ENCODE measurements around the gene ERMP1.

ERMP1 gene

DNA sequence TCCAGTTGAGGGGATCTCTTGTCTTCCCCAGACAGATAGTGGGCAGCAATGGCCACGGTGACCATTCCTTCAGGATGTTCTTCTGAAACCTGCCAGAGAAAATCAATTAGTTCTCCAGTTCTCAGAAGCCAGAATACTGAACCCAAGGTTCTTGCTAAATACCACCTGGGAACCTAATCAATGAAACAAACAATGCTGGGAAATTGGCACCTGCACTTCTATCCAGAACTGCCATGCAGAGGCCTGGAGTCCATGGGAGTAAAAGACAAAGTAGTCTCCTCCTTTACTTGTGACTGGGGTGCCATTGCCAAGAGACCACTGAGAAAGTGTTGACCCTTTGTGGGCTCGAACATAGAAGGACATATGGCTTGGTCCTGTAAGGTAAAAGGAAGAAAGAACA is 45.7 kb downstream of the ERMP1 start:
- Histone ChIP-seq H3K4me3 (ENCODE audit: low read length) (no peak overlapping the region), H3K9me3 (ENCODE audit: control insufficient read depth, insufficient read depth, low read length) (no peaks in the 10 kb centered on the region), H3K27me3 (ENCODE audit: control insufficient read depth, low read length) (no peaks in the 10 kb centered on the region), H3K4me1 (ENCODE audit: control insufficient read depth, low read length) (peaks cover 32% of the 10 kb centered on the region), H3K27ac (ENCODE audit: low read depth, low read length) (no peak overlapping the region), H3K36me3 (ENCODE audit: control insufficient read depth, low read length) (peaks cover 54% of the 10 kb centered on the region), H3K9me2 (replicated peaks; ENCODE audit: control insufficient read depth, low read length) (no peaks in the 10 kb centered on the region), H4K20me1 (ENCODE audit: control insufficient read depth, insufficient read depth, low read depth, low read length) (no peaks in the 10 kb centered on the region), H3F3A (ENCODE audit: control insufficient read depth, insufficient read depth) (peaks cover 4% of the 10 kb centered on the region; the same call in 1 of the 2 replicates), H3K4me2 (ENCODE audit: low read length) (no peak overlapping the region), H3K79me2 (ENCODE audit: control insufficient read depth, low read length) (no peaks in the 10 kb centered on the region)
- no peak for TF ChIP-seq EZH2phosphoT487 (IDR thresholded peaks at IDR 0.05; ENCODE audit: borderline replicate concordance, low read length)
- TF ChIP-seq, protein P1, sequence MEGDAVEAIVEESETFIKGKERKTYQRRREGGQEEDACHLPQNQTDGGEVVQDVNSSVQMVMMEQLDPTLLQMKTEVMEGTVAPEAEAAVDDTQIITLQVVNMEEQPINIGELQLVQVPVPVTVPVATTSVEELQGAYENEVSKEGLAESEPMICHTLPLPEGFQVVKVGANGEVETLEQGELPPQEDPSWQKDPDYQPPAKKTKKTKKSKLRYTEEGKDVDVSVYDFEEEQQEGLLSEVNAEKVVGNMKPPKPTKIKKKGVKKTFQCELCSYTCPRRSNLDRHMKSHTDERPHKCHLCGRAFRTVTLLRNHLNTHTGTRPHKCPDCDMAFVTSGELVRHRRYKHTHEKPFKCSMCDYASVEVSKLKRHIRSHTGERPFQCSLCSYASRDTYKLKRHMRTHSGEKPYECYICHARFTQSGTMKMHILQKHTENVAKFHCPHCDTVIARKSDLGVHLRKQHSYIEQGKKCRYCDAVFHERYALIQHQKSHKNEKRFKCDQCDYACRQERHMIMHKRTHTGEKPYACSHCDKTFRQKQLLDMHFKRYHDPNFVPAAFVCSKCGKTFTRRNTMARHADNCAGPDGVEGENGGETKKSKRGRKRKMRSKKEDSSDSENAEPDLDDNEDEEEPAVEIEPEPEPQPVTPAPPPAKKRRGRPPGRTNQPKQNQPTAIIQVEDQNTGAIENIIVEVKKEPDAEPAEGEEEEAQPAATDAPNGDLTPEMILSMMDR (IDR thresholded peaks at IDR 0.05; ENCODE audit: low read depth, low read length, poor library complexity, severe bottlenecking): no peak

DNA sequence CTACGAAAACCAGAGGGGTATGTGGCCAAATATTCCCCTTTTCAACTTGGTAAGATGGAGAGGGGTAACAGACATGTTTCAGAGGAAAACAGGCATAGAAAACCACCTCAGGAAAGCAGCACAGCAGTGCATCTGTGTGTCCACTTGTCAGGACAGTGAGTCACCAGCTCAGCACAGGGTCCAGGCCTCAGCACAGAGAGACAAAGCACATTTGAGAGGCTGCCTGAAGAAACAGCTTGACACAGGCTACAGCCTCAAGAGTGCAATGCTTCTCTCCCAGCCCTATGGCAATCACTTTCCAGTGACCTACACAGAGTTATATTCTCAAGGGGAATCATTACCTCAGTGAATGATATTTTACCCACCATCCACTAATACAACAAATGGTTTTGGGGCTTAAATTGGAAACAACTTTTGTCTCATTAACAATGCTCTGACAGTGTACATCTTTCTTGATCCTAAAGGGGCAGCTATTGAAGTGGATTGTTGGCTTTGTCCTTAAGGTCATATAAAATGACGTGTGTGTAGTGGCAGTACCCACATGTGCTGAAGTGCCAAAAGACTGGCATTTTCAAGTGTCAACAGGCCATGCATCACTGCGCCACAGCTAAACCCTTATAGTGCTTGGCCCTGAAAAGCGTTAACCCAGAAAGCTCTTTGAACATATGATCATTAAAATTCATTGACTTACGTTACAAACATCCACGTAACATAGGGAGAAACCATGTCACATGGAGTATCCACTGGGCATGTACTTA is 46.4 kb downstream of the ERMP1 start:
- Histone ChIP-seq H3K4me3 (ENCODE audit: low read length) (no peak overlapping the region), H3K9me3 (ENCODE audit: control insufficient read depth, insufficient read depth, low read length) (no peaks in the 10 kb centered on the region), H3K27ac (ENCODE audit: low read depth, low read length) (no peak overlapping the region), H3K79me2 (ENCODE audit: control insufficient read depth, low read length) (no peaks in the 10 kb centered on the region), H3K9me2 (replicated peaks; ENCODE audit: control insufficient read depth, low read length) (no peaks in the 10 kb centered on the region), H3K36me3 (ENCODE audit: control insufficient read depth, low read length) (peaks cover 51% of the 10 kb centered on the region), H3K27me3 (ENCODE audit: control insufficient read depth, low read length) (no peaks in the 10 kb centered on the region), H3F3A (ENCODE audit: control insufficient read depth, insufficient read depth) (peaks cover 4% of the 10 kb centered on the region; the same call in 1 of the 2 replicates), H3K4me2 (ENCODE audit: low read length) (no peak overlapping the region), H4K20me1 (ENCODE audit: control insufficient read depth, insufficient read depth, low read depth, low read length) (no peaks in the 10 kb centered on the region), H3K4me1 (ENCODE audit: control insufficient read depth, low read length) (peaks cover 30% of the 10 kb centered on the region)
- no peak for TF ChIP-seq EZH2phosphoT487 (IDR thresholded peaks at IDR 0.05; ENCODE audit: borderline replicate concordance, low read length)
- TF ChIP-seq, protein P1 (IDR thresholded peaks at IDR 0.05; ENCODE audit: low read depth, low read length, poor library complexity, severe bottlenecking): no peak

DNA sequence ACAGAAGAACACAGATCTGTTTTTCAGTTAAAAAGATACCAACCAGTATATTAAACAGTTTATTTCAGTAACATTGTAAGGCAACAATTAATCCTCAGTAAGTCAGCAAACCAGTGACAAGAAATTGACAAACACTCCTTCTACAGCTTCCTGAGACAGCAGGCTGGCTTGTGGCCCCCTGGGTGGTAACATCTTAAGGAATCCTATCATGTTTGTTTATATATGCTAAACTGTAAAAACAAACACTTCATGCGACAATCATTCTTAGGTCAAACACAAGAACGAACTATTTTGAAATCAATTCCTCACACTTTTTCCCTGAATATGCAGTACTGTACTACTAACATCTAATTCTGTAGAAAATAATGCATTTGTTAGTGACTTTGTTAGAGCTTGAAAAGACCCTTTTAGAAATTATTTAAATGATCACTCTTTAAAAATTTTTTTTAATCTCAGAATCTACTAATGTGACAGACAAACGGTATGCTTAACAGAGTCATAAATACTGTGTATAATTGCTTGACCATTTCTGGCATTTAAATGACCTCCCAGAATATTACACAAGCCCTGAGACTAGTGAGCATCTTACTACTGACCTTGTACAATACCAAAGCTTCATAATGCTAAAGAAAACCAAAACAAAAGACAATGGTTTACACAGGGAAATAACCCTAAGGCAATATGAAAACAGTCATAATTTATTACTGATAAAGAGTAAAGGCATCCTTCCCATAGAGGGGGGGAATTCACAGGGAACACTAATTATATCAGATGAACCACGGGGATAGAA is 48.2 kb downstream of the ERMP1 start:
- H3K79me2 ChIP-seq (ENCODE audit: control insufficient read depth, low read length): no peaks in the 10 kb centered on the region
- no peak overlapping the region for H3K27ac ChIP-seq (ENCODE audit: low read depth, low read length)
- TF ChIP-seq, protein P1 (IDR thresholded peaks at IDR 0.05; ENCODE audit: low read depth, low read length, poor library complexity, severe bottlenecking): no peak
- TF ChIP-seq EZH2phosphoT487 (IDR thresholded peaks at IDR 0.05; ENCODE audit: borderline replicate concordance, low read length): no peak
- H4K20me1 ChIP-seq (ENCODE audit: control insufficient read depth, insufficient read depth, low read depth, low read length): no peaks in the 10 kb centered on the region
- no peaks in the 10 kb centered on the region for H3K27me3 ChIP-seq (ENCODE audit: control insufficient read depth, low read length)
- no peak overlapping the region for H3K4me3 ChIP-seq (ENCODE audit: low read length)
- no peaks in the 10 kb centered on the region; the same call in 1 of the 2 replicates for H3K9me3 ChIP-seq (ENCODE audit: control insufficient read depth, insufficient read depth, low read length)
- peaks cover 12% of the 10 kb centered on the region for H3K4me1 ChIP-seq (ENCODE audit: control insufficient read depth, low read length)
- H3F3A ChIP-seq (ENCODE audit: control insufficient read depth, insufficient read depth): peaks cover 4% of the 10 kb centered on the region; the same call in 1 of the 2 replicates
- H3K9me2 ChIP-seq (replicated peaks; ENCODE audit: control insufficient read depth, low read length): no peaks in the 10 kb centered on the region
- peaks cover 56% of the 10 kb centered on the region for H3K36me3 ChIP-seq (ENCODE audit: control insufficient read depth, low read length)
- H3K4me2 ChIP-seq (ENCODE audit: low read length): no peak overlapping the region

All from DOHH2 (cell line).